ENCODE results near the gene RAVER2. TPM values are rescaled to one million over a fixed set of nuclear protein-coding genes. Genes with fewer than 3 reads are reported as not detected.

The RAVER2 gene
- total RNA-seq, 1 donor from 2014 or later = 12.8 TPM

- ATAC-seq (no peak), DNase-seq (no peak)
- H3K9me3 ChIP-seq = no peaks in the 10 kb centered on the region
- no peaks in the 10 kb centered on the region for H3K27me3 ChIP-seq
- H3K36me3 ChIP-seq = no peaks in the 10 kb centered on the region
- intact Hi-C loops (cut with DNase I) = no loop called here
- H3K27ac ChIP-seq = no peak overlapping the region
- H3K4me3 ChIP-seq = no peak overlapping the region
- no peak for TF ChIP-seq CTCF (IDR thresholded peaks at IDR 0.05)
- no peaks in the 10 kb centered on the region for H3K4me1 ChIP-seq
Measured at GRCh38 chr1:64703600-64703999, 41.3 kb upstream of the RAVER2 start.

GRCh38 chr1:64705591-64705990 lies 39.3 kb upstream of the RAVER2 start:
- H3K36me3 ChIP-seq = no peaks in the 10 kb centered on the region
- no peaks in the 10 kb centered on the region for H3K27me3 ChIP-seq
- H3K9me3 ChIP-seq = no peaks in the 10 kb centered on the region
- H3K4me1 ChIP-seq = no peaks in the 10 kb centered on the region
- H3K4me3 ChIP-seq = no peak overlapping the region
- intact Hi-C loops (cut with DNase I) = no loop called here
- TF ChIP-seq CTCF (IDR thresholded peaks at IDR 0.05) = no peak
- DNase-seq (no peak), ATAC-seq (no peak)
- no peak overlapping the region for H3K27ac ChIP-seq

DNA sequence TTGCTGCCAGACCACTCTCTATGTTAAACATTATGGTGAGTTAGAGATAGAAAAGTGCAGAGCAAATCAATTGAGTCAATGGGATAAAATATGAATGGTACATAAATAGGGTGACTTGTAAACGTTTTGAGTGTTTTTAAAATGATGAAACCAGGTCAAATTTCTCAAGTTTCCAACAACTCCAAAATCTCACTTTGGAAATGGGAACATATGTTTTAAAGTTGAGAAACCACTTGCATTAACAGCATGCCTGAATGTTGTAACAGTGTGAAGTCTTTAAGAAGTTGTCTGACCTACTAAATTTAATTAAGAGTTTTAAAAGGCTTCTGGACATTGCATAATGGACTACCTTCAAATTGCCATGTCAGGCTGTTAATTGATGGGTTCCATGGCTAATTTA lies 33.6 kb upstream of the RAVER2 start:
- H3K9me3 ChIP-seq = no peaks in the 10 kb centered on the region
- H3K27me3 ChIP-seq = no peaks in the 10 kb centered on the region
- no peak for TF ChIP-seq CTCF (IDR thresholded peaks at IDR 0.05)
- no peak overlapping the region for H3K4me3 ChIP-seq
- intact Hi-C loops (cut with DNase I) = no loop called here
- no peaks in the 10 kb centered on the region for H3K36me3 ChIP-seq
- H3K27ac ChIP-seq = no peak overlapping the region
- ATAC-seq = no peak
- DNase-seq = no peak
- H3K4me1 ChIP-seq = no peaks in the 10 kb centered on the region

DNA sequence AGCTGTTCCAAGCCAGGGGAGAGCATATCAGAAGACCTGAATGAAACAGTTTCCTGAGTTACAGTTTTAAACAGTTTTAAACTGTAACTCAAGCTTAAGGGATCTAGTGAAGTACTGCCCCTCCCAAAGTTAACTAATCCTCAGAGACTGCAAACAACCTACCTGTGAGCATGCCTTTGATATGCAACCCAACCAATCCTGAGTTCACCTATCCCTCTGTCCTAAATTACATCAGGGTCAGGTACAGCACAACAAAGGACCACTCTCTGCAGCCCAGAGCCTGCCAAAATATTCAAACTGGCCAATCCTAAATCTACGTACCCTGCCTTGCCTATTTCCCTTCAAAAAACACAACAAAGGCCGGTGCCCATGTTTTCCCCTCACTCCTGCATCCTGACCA lies 32.8 kb upstream of the RAVER2 start:
- TF ChIP-seq CTCF (IDR thresholded peaks at IDR 0.05) = no peak
- H3K27me3 ChIP-seq = no peaks in the 10 kb centered on the region

GRCh38 chr1:64715186-64715585 lies 29.7 kb upstream of the RAVER2 start:
- TF ChIP-seq CTCF (IDR thresholded peaks at IDR 0.05) = no peak
- no peak for ATAC-seq
- H3K36me3 ChIP-seq = no peaks in the 10 kb centered on the region
- intact Hi-C loops (cut with DNase I) = no loop called here
- H3K9me3 ChIP-seq = no peaks in the 10 kb centered on the region
- no peak overlapping the region for H3K4me3 ChIP-seq
- no peak overlapping the region for H3K27ac ChIP-seq
- DNase-seq = no peak
- no peaks in the 10 kb centered on the region for H3K4me1 ChIP-seq
- no peaks in the 10 kb centered on the region for H3K27me3 ChIP-seq

More for the DNA sequence above, 32.8 kb upstream of the RAVER2 start:
- H3K4me1 ChIP-seq = no peaks in the 10 kb centered on the region
- ATAC-seq = no peak
- H3K27ac ChIP-seq = no peak overlapping the region
- intact Hi-C loops (cut with DNase I) = no loop called here
- no peaks in the 10 kb centered on the region for H3K36me3 ChIP-seq
- no peak for DNase-seq
- H3K4me3 ChIP-seq = no peak overlapping the region
- H3K9me3 ChIP-seq = no peaks in the 10 kb centered on the region

GRCh38 chr1:64721135-64721534 lies 23.7 kb upstream of the RAVER2 start:
- no peak for ATAC-seq

More at GRCh38 chr1:64721135-64721534, 23.7 kb upstream of the RAVER2 start:
- Histone ChIP-seq H3K4me1 (no peaks in the 10 kb centered on the region), H3K36me3 (no peaks in the 10 kb centered on the region), H3K27ac (no peak overlapping the region), H3K4me3 (no peak overlapping the region), H3K9me3 (no peaks in the 10 kb centered on the region), H3K27me3 (no peaks in the 10 kb centered on the region)
- DNase-seq = no peak
- intact Hi-C loops (cut with DNase I) = no loop called here
- no peak for TF ChIP-seq CTCF (IDR thresholded peaks at IDR 0.05)
